ENCODE measurements around the gene SPECC1.
"Not testable (repeated sequence)": the region's sequence is repeated elsewhere in the genome, so short reads cannot be mapped to it uniquely, and the experiment has no call there.

Gene SPECC1

DNA sequence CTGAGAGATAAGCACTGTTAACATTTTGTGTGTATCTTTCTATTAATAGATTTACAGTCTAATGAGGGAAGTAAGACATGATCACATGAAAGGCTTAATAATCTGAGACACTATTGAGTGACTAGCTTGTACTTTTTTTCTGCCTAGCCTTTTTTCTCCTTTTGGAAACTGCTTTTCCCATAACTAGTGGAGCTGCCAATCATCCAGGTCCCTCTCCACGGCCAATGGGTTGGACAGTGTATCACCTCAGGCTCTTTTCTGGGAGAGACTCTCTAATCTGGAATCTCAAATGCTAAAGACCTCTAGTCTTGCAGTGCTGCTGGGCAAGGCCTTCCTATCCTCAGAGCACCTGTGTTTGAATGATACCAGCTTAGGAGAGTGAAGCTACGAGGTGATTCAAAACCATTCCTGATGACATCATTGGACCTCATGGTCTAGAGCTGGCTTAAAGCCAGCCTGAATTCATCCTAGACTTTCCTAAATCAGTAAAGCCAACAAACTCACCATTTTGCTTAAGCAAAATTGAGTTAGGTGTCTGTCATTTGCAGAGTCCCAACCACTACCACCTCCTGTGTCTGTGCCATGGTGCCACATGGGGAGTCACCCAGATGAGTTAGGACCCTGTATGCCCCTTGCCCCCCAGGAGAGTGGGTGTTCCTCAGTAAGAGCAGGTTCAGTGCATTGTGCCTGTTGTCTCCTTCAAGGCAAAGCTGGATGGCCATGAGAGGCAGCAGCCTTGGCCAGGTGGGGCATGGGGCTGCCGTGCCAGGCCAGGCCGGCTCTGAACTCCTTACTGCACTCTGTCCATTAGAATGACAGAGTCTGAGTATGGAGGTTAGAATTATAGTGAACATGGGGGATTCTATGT is 62.9 kb downstream of the SPECC1 start:
- no peak for DNase-seq (ENCODE audit: low read depth)
- no peak for TF ChIP-seq CTCF (IDR thresholded peaks at IDR 0.05; ENCODE audit: low read length, missing control alignments)

GRCh38 chr17:20072692-20072992 is 63.5 kb downstream of the SPECC1 start:
- TF ChIP-seq CTCF (IDR thresholded peaks at IDR 0.05; ENCODE audit: low read length, missing control alignments), result no peak
- DNase-seq (ENCODE audit: low read depth), result no peak
- H3K4me3 ChIP-seq (replicated peaks; ENCODE audit: low read depth, low read length), result no peak overlapping the region

More for the DNA sequence above, 62.9 kb downstream of the SPECC1 start:
- no peak overlapping the region for H3K4me3 ChIP-seq (replicated peaks; ENCODE audit: low read depth, low read length)

DNA sequence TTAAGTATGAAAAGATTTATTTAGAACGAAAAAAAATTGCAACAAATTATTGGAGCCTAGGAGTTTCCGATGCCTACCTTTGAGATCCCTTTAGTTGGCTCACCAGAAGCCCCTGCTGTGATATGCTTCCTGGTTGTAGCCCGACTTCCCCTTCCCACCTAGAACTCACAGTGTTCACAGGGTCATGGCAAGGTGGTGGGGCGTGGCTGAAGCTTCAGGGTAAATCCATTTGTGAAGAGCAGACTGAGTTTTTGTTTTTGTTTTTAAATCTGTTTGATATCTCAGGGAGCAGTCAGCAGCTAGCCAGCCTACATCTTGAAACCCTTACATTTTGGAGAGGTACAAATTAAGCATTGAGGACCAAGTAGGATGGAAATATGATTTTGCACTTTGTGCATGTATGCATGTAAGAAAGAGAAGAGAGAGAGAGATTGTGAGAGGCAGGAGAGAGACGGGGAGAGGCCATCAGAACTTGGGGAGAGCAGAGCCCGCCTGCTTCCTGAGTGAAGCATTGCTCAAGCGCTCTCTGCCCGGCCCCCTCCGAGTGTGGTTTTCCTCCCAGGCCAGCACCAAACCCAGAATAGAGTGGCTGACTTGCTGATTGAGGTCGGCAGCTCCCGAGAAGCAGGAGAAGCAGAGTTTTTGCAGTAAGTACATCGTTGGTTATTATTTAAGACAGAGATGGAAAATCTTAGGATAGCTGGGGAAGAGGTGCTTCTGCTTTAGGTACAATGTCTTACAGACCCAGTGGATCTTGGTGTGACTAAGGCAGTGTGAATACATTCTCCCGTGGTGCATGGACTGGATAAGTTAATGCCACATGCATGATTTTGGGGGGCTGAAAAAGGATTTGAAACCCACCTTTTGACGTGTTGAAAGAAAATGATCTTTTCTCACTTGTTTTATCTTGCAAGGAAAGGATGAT is 64.2 kb downstream of the SPECC1 start:
- no peak for TF ChIP-seq CTCF (IDR thresholded peaks at IDR 0.05; ENCODE audit: low read length, missing control alignments)
- H3K4me3 ChIP-seq (replicated peaks; ENCODE audit: low read depth, low read length), result no peak overlapping the region
- DNase-seq (ENCODE audit: low read depth), result peak; percentile 46

- TF ChIP-seq CTCF (IDR thresholded peaks at IDR 0.05; ENCODE audit: low read length, missing control alignments), result no peak
- H3K4me3 ChIP-seq (replicated peaks; ENCODE audit: low read depth, low read length), result no peak overlapping the region
- DNase-seq (ENCODE audit: low read depth), result no peak
These were observed 64.8 kb downstream of the SPECC1 start for GRCh38 chr17:20074001-20074400.

DNA sequence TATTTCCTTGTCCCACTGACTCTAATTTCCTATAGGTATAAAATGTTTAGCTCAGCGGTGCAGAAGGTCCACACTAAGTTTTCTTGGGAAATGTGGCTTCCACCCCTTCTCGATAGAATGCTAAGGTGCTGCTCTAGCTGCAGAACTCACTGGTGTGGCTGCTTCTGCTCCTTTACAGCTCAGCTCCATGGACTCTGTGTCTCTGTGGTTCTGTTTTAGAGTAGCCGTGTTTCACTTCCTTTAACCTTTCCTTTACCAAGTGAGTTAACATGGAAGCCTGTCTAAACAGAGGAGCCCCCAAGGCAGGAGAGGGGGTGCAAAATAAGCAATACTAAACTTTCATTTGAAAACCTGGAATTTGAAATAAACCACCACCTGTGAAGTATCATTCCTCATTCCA is 65.3 kb downstream of the SPECC1 start:
- no peak for TF ChIP-seq CTCF (IDR thresholded peaks at IDR 0.05; ENCODE audit: low read length, missing control alignments)
- no peak for DNase-seq (ENCODE audit: low read depth)
- no peak overlapping the region for H3K4me3 ChIP-seq (replicated peaks; ENCODE audit: low read depth, low read length)

- not testable (repeated sequence) for H3K4me3 ChIP-seq (replicated peaks; ENCODE audit: low read depth, low read length); DNase-seq (ENCODE audit: low read depth)
These were observed 67.0 kb downstream of the SPECC1 start for GRCh38 chr17:20076137-20076536.

DNA sequence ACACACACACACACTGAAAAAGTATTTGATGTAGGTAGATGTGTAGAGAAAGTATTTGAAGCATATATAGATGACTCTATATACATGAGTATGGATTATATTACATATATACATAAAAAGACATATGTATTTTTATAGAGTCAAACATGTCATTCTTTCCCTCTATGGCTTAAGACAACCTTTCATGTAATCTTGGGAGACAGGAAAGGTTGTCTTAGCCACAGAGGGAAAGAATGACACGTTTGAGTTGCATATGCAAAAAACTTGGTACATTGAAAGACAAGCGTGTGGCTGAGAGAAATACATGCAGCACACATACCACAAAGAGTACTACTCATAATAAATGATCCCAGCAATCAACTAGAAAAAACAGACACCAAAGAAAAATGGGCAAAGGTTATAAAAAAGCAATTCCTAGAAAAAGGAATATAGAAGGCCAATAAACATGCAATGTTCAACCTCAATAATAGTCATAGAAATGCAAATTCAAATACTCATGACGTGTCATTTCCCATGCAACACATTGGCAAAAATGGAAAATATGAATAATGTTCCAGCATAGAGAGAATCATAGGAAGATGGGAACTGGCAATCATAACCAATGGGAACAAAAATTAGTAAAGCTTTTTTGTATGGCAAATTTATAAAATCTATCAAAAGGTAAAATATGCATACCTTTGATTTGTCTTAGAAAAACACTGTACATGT is 69.0 kb downstream of the SPECC1 start:
- no peak overlapping the region for H3K4me3 ChIP-seq (replicated peaks; ENCODE audit: low read depth, low read length)
- TF ChIP-seq CTCF (IDR thresholded peaks at IDR 0.05; ENCODE audit: low read length, missing control alignments), result no peak
- no peak for DNase-seq (ENCODE audit: low read depth)

Data from fibroblast of pulmonary artery (primary cell).